Brain microvascular endothelial cell (primary cell): ENCODE results near the gene MAEA.

ENCODE experiments used
- DNase-seq: peaks from one replicate; pipeline ENCODE4 v3.0.0-alpha.2; 2020
- H3K27ac ChIP-seq: fragments of 250-450 bp; sonication (Bioruptor Pico); 2 replicates; pipeline ENCODE4 v1.5.1; 2020; ENCODE audit warnings: mild to moderate bottlenecking, moderate library complexity
- H3K27me3 ChIP-seq: fragments of 250-450 bp; sonication (Bioruptor Pico); replicated peaks from 2 replicates; pipeline ENCODE4 v1.5.1; 2020; ENCODE audit warnings: mild to moderate bottlenecking
- H3K36me3 ChIP-seq: fragments of 250-450 bp; sonication (Bioruptor Pico); replicated peaks from 2 replicates; pipeline ENCODE4 v1.5.1; 2020; ENCODE audit warnings: mild to moderate bottlenecking
- H3K4me3 ChIP-seq: 2 replicates; pipeline ENCODE4 v1.5.1; 2011; ENCODE audit warnings: low read depth, mild to moderate bottlenecking, control low read depth, low read length, moderate library complexity
- in situ Hi-C: cut with HindIII; loops from 2 replicates; pipeline ENCODE4 v1.10.0; 2017; ENCODE audit warnings: low sequenced_read_pairs, low pct_ligation_motif_present
- TF ChIP-seq, protein P1 (sequence below): IDR thresholded peaks from 2 replicates; pipeline ENCODE4 v1.5.1; 2011; ENCODE audit warnings: low read depth, mild to moderate bottlenecking, moderate library complexity, low read length, control low read depth, inconsistent platforms; ENCODE audit errors: missing control alignments

Gene MAEA

DNA sequence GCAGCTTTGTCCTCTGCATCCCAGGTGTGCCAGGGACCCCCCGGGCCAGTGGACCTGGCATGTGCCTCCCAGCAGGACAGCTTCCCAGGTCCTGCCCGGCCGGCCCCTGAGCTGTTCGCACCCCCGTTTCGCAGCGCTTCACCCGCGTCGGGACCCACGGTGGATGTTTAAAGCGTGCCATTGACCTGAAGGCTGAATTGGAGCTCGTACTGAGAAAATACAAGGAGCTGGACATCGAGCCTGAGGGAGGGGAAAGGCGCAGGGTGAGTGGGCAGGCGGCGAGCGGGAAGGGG is 65.2 kb downstream of the MAEA start:
- in situ Hi-C loops, result no loop called here
- Histone ChIP-seq H3K4me3 (no peak overlapping the region), H3K27ac (no peak overlapping the region), H3K36me3 (peaks cover 9% of the 10 kb centered on the region), H3K27me3 (no peaks in the 10 kb centered on the region)
- no peak for DNase-seq
- TF ChIP-seq, protein P1, sequence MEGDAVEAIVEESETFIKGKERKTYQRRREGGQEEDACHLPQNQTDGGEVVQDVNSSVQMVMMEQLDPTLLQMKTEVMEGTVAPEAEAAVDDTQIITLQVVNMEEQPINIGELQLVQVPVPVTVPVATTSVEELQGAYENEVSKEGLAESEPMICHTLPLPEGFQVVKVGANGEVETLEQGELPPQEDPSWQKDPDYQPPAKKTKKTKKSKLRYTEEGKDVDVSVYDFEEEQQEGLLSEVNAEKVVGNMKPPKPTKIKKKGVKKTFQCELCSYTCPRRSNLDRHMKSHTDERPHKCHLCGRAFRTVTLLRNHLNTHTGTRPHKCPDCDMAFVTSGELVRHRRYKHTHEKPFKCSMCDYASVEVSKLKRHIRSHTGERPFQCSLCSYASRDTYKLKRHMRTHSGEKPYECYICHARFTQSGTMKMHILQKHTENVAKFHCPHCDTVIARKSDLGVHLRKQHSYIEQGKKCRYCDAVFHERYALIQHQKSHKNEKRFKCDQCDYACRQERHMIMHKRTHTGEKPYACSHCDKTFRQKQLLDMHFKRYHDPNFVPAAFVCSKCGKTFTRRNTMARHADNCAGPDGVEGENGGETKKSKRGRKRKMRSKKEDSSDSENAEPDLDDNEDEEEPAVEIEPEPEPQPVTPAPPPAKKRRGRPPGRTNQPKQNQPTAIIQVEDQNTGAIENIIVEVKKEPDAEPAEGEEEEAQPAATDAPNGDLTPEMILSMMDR, result no peak

DNA sequence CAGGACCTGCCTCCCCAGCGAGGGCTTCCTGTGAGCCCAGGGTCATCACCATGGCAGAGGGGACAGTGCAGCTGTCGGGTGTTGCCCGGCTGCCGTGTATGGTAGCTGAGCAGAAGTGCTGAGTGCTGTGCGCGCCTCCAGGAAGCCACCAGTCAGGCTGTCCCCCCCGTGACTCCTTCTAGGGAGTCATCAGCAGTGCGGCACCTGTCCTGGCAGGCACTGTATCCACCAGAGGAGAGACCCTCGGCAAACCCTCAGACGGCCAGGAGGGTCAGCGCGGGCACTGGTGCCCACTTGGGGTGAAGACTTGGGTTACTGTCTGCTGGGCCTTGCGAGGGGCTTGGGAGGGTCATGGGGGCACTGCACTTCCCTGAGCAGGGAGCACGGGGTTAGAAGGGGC is 65.7 kb downstream of the MAEA start:
- Histone ChIP-seq H3K27me3 (no peaks in the 10 kb centered on the region), H3K27ac (no peak overlapping the region), H3K4me3 (no peak overlapping the region), H3K36me3 (peaks cover 9% of the 10 kb centered on the region)
- TF ChIP-seq, protein P1, result no peak
- no peak for DNase-seq
- in situ Hi-C loops, result no loop called here

DNA sequence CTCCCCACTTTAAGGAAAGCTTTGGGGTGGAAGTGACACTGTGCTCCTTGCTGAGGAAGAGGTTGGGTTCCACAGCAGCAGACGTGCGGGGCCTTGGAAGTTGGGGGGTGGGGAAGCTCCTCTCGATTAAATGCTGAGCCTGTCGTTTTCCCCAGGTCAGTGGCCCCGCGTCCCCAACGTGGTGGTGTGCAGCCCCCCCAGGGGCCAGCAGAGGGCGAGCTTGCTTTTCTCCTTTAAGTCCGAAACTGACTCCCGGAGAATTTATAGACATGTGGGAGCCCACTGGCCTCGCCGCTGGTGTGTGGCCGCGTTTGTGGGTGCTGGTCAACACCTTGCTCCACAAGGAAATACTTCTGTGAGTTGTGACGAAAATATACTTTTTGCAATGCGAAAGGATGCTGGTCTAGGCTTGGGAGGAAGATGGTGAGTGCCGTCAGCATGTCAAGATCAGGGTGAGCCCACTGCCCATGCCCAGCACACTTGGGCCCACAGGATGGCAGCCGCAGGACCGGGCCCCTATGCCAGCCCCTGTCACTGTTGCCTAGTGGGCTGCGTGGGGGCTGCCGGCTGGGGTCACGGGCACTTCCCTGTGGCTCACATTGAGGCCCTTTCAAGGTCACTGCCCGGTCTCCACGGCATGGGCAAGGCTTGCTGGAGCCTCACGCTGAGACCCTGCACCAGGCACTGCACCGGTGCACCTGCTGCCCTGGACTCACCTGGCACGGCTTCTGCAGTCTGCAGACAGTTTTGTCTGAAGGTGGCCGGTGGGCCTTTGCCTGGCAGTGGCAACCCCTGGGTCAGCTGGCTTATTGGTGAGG is 66.7 kb downstream of the MAEA start:
- in situ Hi-C loops, result no loop called here
- TF ChIP-seq, protein P1, result peak; percentile 96
- H3K27me3 ChIP-seq, result no peaks in the 10 kb centered on the region
- peaks cover 9% of the 10 kb centered on the region for H3K36me3 ChIP-seq
- no peak overlapping the region for H3K27ac ChIP-seq
- no peak overlapping the region for H3K4me3 ChIP-seq
- peak; percentile 41 for DNase-seq

DNA sequence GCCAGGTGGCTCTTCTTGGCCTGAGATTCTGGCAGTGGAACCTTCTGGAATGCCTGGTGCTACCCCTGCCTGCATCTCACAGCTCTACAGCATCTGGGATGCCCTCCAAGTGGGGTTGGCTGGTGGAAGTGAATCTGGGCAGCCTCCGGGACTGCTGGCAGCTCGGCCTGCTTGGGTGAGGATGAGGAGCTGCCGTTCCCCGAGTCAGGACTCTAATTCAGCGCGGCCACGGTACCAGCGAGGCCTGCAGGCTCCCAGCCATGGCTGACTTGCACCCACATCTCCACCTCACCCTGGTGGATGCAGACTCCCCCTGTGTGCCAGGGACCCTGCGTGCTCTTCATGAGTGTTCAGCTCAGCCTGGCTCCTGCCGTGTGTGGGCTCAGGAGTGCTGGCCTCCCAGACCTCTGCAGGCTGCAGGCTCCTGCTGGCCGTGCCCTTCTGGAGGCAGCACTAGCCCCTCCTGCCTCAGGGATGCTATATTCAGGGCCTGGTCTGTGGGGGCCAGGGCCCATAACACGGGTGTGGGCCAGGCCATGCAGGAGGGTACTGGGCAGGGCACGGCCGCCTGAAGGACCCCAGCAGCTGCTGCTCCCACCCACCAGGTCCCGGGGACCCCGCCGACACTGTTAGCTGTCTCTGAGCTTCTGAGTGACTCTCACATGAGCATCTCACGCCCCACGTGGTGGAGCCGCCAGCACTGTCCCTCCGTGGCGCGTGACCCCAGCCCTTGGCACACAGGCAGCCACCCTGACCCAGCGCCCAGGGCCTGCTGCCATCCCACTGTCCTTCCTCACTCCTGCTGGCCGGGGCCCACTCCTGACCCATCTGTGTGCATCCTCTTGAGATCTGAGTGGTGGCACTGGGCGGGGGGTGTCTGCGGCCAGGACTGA is 67.9 kb downstream of the MAEA start:
- in situ Hi-C loops, result no loop called here
- H3K4me3 ChIP-seq, result no peak overlapping the region
- DNase-seq, result no peak
- H3K36me3 ChIP-seq, result peaks cover 9% of the 10 kb centered on the region
- no peak overlapping the region for H3K27ac ChIP-seq
- no peaks in the 10 kb centered on the region for H3K27me3 ChIP-seq
- TF ChIP-seq, protein P1, result no peak

DNA sequence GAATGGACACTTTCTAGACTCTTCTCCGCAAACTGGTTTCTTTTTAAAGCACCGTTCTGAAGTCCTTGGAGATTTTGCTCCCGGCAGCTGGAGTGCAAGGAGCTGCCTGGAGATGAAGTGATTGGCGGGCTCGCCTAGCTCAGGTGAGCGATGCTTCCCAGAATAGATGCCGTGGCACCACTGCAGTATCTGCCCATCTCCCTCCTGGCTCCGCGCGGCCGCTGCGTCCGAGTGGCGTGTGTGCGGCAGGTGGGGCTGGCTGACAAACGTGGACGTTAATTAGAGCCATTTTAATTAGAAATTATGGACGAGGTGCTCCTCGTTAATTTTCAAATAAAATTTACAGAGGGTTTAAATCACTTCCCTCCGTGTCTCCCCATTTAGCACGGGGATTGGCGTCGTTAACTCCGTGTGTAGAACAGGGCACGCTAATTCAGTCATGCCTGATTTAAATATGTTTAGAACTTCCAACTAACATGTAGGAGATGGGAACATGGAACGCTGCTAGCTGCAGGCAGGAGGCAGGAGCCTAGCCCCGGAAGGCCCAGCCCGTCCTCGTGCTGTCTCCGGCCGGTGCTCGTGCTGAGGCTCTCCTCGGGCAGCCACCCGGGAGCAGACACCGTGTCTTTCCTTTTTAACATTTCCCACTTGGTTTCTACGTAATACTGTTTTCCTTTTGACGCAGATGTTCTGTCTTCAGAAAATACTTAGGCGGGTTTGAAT is 68.9 kb downstream of the MAEA start:
- TF ChIP-seq, protein P1, result no peak
- H3K36me3 ChIP-seq, result peaks cover 6% of the 10 kb centered on the region
- H3K27me3 ChIP-seq, result no peaks in the 10 kb centered on the region
- in situ Hi-C loops, result no loop called here
- DNase-seq, result no peak
- no peak overlapping the region for H3K27ac ChIP-seq
- no peak overlapping the region for H3K4me3 ChIP-seq
